ENCODE measurements around the gene SUCO.

DNA sequence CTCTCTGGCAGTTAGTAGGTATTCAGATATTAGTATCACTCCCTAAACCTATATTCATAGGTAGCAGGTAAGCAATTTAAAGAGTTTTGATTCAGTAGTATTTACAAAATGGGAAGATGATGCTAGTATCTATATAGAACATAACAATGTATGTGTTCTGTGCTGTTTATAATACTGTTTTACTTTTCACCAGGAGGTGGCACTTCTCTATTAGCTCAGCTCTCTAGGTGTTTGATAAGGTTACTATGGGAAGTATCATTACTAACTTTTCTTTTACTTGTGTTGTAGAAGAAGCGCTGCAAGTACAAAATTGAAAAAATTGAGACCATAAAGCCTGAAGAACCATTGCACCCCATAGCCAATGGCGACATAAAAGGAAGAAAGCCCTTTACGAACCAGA lies 76.6 kb downstream of the SUCO start:
- TF ChIP-seq, protein P1, sequence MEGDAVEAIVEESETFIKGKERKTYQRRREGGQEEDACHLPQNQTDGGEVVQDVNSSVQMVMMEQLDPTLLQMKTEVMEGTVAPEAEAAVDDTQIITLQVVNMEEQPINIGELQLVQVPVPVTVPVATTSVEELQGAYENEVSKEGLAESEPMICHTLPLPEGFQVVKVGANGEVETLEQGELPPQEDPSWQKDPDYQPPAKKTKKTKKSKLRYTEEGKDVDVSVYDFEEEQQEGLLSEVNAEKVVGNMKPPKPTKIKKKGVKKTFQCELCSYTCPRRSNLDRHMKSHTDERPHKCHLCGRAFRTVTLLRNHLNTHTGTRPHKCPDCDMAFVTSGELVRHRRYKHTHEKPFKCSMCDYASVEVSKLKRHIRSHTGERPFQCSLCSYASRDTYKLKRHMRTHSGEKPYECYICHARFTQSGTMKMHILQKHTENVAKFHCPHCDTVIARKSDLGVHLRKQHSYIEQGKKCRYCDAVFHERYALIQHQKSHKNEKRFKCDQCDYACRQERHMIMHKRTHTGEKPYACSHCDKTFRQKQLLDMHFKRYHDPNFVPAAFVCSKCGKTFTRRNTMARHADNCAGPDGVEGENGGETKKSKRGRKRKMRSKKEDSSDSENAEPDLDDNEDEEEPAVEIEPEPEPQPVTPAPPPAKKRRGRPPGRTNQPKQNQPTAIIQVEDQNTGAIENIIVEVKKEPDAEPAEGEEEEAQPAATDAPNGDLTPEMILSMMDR (IDR thresholded peaks at IDR 0.05; ENCODE audit: control extremely low read depth in 1 of 3, insufficient read depth in 1 of 3, low read depth in 1 of 3, low read length in 3 of 3), result peak in 2 of 3 experiments; percentile 20 to 27; a peak in 2 of 4 replicates
- TF ChIP-seq PHF8 (conservative IDR thresholded peaks at IDR 0.05; ENCODE audit: low read depth, low read length) (no peak), POLR2A (IDR thresholded peaks at IDR 0.05; ENCODE audit: control extremely low read depth in 1 of 2, low read depth in 2 of 2, low read length in 2 of 2) (no peak), JUND (IDR thresholded peaks at IDR 0.05; ENCODE audit: low read length) (no peak), TAF1 (IDR thresholded peaks at IDR 0.05; ENCODE audit: low read depth, low read length) (no peak), RFX5 (IDR thresholded peaks at IDR 0.05; ENCODE audit: borderline replicate concordance, low read depth, low read length) (no peak), CREB1 (IDR thresholded peaks at IDR 0.05) (no peak), FOSL1 (IDR thresholded peaks at IDR 0.05; ENCODE audit: insufficient read depth, low read depth, low read length) (no peak), CEBPB (IDR thresholded peaks at IDR 0.05; ENCODE audit: low read depth, low read length) (no peak), TCF12 (IDR thresholded peaks at IDR 0.05; ENCODE audit: low read depth, low read length) (no peak), RXRA (IDR thresholded peaks at IDR 0.05; ENCODE audit: insufficient read depth, low read depth, low read length) (no peak), TEAD4 (IDR thresholded peaks at IDR 0.05; ENCODE audit: low read depth, low read length) (no peak), RAD21 (IDR thresholded peaks at IDR 0.05 in 1 of 2, conservative IDR thresholded peaks at IDR 0.05 in 1 of 2; ENCODE audit: low read depth in 2 of 2, low read length in 2 of 2) (peak; percentile 28 to 43), SRF (IDR thresholded peaks at IDR 0.05; ENCODE audit: low read depth, low read length) (no peak)
